Stimulated activated CD4-positive, alpha-beta T cell treated with anti-CD3 and anti-CD28 coated beads, TNF-alpha, amount 100 ng/mL, for 48 hours (primary cell): ENCODE measurements around the gene LMNTD1.
"Not testable (repeated sequence)": the region's sequence is repeated elsewhere in the genome, so short reads cannot be mapped to it uniquely, and the experiment has no call there.

ENCODE experiments used
- DNase-seq, 3 donors: peaks; one replicate each; pipeline ENCODE4 v3.0.0-alpha.2; 2020; ENCODE audit warnings: low read depth in 3 of 3

The LMNTD1 gene

GRCh38 chr12:25433024-25433423 is 120.1 kb downstream of the LMNTD1 start:
- DNase-seq, result no peak

- DNase-seq, result no peak
These were observed 125.5 kb downstream of the LMNTD1 start for GRCh38 chr12:25427337-25428249.

GRCh38 chr12:25426821-25427220 is 126.3 kb downstream of the LMNTD1 start:
- not testable (repeated sequence) for DNase-seq
